GM18517 (cell line): Measurements from ENCODE around the gene SERPINB4.
"Not testable (repeated sequence)": the region's sequence is repeated elsewhere in the genome, so short reads cannot be mapped to it uniquely, and the experiment has no call there.

ENCODE experiments used
- ATAC-seq: cut with Tn5 transposase; IDR thresholded peaks from one replicate; pipeline ENCODE4 v1.9.1; 2021; ENCODE audit warnings: mild to moderate bottlenecking, moderate library complexity; ENCODE audit not compliant: unreplicated experiment

SERPINB4 gene

GRCh38 chr18:63644142-63644541 lies at the start of gene SERPINB4:
Gene SERPINB4 (minus strand): TSS chr18:63644256. CDS start chr18:63643577, 679 bp downstream.
- not testable (repeated sequence) for ATAC-seq

GRCh38 chr18:63689064-63689463 lies 45.0 kb upstream of the SERPINB4 start:
- no peak for ATAC-seq

DNA sequence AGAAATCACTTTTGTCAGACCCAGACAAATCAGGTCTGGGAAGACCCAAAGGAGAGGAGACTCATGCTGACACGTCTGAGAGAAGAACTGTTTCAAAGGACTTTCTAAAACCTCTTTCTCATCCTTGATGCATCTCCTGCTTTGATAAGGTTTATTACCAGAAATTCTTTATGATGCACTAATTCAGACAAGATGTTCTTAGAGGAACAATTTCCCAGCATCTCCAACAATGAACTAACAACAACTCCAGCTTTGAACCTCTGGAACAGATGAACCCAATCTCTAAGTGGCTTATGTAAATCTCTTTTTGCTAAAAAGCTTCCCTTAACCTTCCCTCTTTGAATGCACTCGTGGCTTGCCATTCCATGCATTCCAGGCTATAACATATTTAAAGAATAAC lies 42.8 kb upstream of the SERPINB4 start:
- no peak for ATAC-seq

DNA sequence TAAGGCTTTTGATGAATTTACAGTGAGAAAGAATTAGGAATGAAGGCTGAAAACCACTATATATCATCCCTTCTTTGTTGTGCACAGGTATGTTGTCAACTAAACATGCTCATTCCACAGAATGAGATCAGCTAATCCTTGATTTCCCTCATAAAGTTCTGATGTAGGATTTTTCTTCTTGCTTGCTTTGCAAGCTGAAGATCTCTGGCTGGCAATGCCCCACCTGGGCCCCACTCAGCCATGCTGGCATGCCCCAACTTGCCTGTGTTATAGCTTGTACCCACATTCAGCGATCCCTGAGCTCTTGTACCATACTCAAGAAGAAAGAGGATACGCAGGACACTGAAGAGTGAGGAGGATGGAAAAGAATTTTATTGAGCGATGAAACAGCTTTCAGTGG lies 40.7 kb upstream of the SERPINB4 start:
- no peak for ATAC-seq

- no peak for ATAC-seq
Measured at GRCh38 chr18:63683890-63684289, 39.8 kb upstream of the SERPINB4 start.

DNA sequence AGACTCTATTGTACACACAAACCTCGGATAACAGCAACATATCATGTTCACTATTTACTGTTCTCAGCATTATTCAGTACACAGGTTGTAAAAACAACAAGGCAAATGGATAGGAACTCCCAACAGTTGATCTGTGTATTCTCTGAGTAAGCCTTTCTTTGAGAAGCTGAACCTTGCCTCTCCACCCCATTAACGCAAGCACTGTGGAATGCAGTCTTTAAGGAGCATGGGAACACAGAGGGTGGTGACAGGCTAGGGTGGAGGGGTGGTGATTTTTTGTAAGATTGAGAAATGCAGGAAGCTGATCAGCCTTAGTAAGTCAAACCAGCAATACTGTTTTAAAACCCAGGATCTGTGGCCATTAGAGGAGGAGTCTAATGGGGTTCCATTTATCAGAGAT lies 39.1 kb upstream of the SERPINB4 start:
- no peak for ATAC-seq

DNA sequence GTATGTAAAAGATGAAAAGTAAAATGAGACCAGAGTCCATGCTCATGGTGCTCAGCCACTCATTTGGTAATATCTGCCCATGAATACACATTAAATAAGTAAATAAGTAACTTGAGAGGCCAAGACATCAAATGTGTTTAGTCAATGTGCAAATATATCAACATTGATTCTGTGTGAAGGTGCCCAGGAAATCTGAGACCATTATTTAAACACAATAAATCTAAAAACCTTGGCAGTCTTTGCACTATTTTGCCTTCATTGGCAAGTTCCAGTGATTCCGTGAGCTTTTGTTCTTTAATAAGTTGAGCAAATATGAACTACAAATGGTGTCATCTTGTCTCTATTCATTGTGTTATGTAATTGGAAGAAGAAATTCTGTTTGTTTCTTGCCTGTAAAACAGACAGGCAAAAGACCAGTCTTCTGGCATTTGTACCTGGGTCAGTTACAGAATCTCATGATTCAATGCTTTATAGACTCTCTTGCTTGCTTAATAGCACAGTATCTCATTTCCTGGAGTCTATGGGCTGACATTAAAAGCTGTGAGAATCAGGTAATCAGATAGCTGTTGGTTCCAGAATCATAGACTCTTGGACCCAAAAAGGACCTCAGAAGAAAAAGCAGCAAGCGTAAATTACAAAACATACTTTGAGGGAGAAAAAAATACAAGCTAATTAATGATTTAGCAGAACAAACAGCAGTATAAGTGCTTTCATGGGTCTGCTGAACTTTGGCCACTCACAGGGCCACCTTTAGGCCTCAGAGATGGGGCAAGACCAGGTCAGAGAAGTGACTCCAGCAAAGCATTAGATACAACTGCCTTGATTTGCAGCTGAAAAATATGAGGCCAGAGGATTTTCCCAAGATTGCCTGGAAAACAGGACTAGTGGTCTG lies 37.6 kb upstream of the SERPINB4 start:
- no peak for ATAC-seq

GRCh38 chr18:63679820-63680606 lies 36.0 kb upstream of the SERPINB4 start:
- ATAC-seq, result no peak

DNA sequence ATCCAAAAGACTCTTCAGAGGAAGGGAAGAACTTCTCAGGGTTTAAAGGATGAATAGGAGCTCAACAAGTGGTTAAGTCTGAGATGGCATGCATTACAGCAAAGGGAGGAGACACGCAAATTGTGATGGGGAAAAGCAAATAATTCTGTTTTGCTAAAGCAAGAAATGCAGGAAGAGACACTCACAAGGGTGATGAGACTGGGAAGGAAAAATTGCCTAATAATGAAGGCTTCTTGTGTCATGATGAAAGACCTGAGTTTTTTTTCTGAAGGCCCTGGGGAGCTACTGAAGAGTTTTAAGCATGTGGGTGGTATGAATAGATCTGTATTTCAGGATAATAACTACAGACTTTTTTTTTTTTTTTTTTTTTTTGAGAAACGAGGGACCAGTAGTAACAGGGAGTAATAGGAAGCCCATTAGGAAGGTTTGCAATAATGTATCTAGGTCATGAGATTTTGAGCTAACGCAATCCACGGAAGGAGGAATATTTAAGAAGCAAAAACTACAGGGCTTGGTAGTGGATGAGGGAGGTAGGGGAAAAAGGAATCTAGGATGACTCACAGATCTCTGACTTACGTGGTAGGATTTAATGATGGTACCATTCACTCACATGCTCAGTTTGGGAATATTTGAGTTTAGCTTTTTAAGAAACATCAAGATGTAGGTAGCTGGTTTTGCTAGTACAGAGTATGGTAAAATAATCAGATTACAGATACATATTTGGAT lies 33.6 kb upstream of the SERPINB4 start:
- no peak for ATAC-seq

GRCh38 chr18:63676526-63677323 lies 32.7 kb upstream of the SERPINB4 start:
- ATAC-seq, result no peak

DNA sequence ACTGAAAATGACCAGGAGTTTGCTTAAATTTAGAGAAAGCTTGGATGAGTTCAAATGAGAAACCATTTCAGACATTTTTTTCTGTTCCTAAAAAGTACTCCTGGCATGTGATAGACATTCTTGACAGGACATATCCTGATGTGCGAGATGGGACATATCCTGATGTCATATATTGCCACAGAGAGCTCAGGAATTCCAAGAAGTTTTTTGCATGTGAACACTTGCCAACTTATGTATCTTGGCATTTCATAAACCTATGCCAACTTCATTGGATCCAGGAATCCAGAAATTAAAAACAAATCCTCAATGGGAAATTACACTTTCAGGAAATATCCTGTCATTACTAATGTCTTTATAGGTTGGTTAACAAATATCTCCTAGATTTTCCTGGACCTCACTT lies 20.5 kb upstream of the SERPINB4 start:
- ATAC-seq, result no peak

- not testable (repeated sequence) for ATAC-seq
Measured at GRCh38 chr18:63661750-63662149, 17.7 kb upstream of the SERPINB4 start, which contains the start of gene SERPINB3. Gene SERPINB3 (minus strand): TSS chr18:63661893. CDS start chr18:63661216, 677 bp downstream.

DNA sequence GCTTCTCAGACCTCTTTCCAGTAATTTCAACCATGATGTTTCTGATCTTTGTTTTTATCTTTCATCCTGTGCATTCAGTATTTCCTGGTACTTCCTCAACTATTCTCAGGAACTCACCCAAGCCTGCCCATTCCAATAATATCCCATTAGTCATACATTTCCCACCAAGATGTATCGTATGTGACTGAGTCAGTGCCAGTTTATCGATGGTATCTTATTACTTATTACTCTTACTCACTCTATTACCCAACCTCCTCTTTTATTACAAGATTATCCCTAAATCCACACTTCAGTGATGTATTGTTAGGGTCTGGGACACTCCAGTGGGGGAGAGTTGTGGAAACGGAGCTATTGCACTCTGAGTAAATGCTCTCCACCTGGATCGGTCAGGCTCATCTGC lies 14.9 kb upstream of the SERPINB4 start:
- ATAC-seq, result not testable (repeated sequence)

- not testable (repeated sequence) for ATAC-seq
Measured at GRCh38 chr18:63650271-63650670, 6.2 kb upstream of the SERPINB4 start.

DNA sequence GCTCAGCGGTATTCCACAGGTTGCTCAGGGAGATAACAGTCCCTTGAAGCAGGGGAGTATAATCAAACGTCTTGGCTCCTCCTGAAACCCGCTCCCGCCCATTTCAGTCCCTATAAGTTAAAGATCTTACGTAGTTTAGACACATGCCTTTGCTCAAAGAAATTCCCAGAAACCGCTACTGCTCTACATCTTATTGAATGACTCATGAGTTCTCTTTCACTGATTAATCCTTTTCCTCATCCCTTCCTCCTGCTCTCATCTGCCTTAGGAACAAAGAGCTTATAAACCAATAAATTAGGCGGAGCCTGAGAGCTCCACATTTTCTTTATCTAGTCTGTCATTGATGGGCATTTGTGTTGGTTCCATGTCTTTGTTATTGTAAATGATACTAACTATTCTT lies 4.2 kb upstream of the SERPINB4 start:
- ATAC-seq, result no peak

DNA sequence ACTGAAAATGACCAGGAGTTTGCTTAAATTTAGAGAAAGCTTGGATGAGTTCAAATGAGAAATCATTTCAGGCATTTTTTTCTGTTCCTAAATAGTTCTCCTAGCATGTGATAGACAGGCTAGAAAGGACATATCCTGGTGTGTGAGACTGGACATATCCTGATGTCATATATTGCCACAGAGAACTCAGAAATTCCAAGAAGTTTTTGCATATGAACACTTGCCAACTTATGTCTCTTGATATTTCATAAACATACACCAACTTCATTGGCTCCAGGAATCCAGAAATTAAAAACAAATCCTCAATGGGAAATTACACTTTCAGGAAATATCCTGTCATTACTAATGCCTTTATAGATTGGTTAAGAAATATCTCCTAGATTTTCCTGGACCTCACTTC lies 2.9 kb upstream of the SERPINB4 start:
- no peak for ATAC-seq

DNA sequence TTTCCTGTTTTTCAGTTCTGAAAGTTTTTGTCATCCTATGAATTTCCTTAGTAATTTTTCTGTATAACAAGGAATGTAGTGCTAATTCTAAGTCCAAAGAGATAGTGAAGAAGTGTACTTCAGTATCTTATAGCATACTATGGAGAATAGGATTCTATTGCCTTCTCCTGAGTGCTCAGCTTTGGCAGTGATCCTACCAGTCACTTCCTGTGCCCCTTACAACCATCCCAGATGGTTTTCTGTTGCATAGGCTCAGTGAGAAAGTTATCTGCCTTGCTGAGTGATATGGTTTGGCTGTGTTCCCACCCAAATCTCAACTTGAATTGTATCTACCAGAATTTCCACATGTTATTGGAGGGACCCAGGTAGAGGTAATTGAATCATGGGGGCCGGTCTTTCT lies 638 bp upstream of the SERPINB4 start:
- ATAC-seq, result not testable (repeated sequence)

DNA sequence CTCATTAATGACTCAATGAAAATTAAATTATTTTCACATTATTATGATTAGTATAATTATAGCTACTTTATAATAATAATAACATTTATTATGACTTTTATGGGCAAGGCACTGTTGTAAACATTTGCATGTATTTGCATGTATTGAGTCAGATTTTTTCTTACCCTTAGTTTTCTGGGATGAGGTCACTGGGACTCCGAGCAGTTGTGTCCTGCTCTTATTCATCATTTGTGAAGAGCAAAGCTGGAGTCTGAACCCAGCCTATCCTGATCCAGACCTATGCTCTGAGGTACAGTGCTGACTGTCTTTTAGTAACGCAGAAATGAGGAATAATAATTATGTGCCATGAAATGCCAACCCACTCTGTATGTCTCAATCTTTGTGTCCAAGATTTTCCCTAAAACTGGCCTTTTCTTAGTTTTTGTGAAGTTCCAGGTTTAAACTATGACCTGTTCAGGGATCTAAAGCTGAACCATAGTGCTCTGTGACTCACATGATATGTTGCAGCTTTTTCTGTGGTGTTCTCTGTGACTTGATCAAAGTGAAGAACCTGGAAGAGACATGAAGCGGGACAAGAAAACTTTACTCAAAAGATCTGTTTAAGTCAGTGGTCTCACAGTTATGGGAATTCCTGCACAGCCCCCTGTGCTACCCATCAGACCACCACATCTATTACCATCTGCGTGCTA lies 1.2 kb downstream of the SERPINB4 start:
- ATAC-seq, result not testable (repeated sequence)

- not testable (repeated sequence) for ATAC-seq
Measured at GRCh38 chr18:63641157-63641680, 2.8 kb downstream of the SERPINB4 start.
